Thyroid gland (tissue), 4 donors: ENCODE data around the gene APEX1. TPM values are rescaled to one million over a fixed set of nuclear protein-coding genes. Genes with fewer than 3 reads are reported as not detected.

Source experiments
- DNase-seq, 2 donors: peaks; one replicate each; pipeline ENCODE4 v3.0.0-alpha.2; 2019
- H3K27ac ChIP-seq, 3 donors: fragments of 200-600 bp; sonication (generic); 1 replicate in 2 of 3; 2 replicates in 1 of 3; pipeline ENCODE4 v1.5.1; 2016 to 2019; ENCODE audit warnings: mild to moderate bottlenecking in 1 of 3, moderate library complexity in 1 of 3
- H3K27me3 ChIP-seq: fragments of 200-600 bp; sonication (generic); one replicate; pipeline ENCODE4 v1.5.1; 2019
- H3K36me3 ChIP-seq, 2 donors: fragments of 200-600 bp; sonication (generic); one replicate each; pipeline ENCODE4 v1.5.1; 2016 to 2019
- H3K4me1 ChIP-seq, 2 donors: fragments of 200-600 bp; sonication (generic); one replicate each; pipeline ENCODE4 v1.5.1; 2017 to 2019
- H3K4me3 ChIP-seq, 3 donors: fragments of 200-600 bp; sonication (generic); replicated peaks in 1 of 3; 1 replicate in 2 of 3; 2 replicates in 1 of 3; pipeline ENCODE4 v1.5.1; 2016; ENCODE audit warnings: mild to moderate bottlenecking in 1 of 3
- H3K9me3 ChIP-seq: fragments of 200-600 bp; sonication (generic); one replicate; pipeline ENCODE4 v1.5.1; 2017
- CTCF ChIP-seq, 6 experiments: fragments of 200-600 bp in 3 of 6; fragments of 450-650 bp in 3 of 6; sonication (generic) in 3 of 6; IDR thresholded peaks; one replicate each; pipeline ENCODE4 v1.5.1; 2016 to 2019; ENCODE audit warnings: antibody characterized with exemption in 6 of 6, mild to moderate bottlenecking in 2 of 6, inconsistent platforms in 1 of 6, moderate library complexity in 1 of 6
- POLR2A ChIP-seq, 2 donors: fragments of 450-650 bp; IDR thresholded peaks; one replicate each; pipeline ENCODE4 v1.6.1; 2017; ENCODE audit warnings: antibody characterized with exemption in 2 of 2, mild to moderate bottlenecking in 2 of 2, moderate library complexity in 1 of 2
- WGBS, 2 donors: methylation state at CpG; one replicate each; pipeline ENCODE4 v1.1.5; 2017; 5-methylcytosine and 5-hydroxymethylcytosine counted together
- intact Hi-C: fragments of 100-400 bp; cut with DNase I; formaldehyde crosslinking; loops from one replicate; pipeline ENCODE4 v1.15.1; 2023
- total RNA-seq, 4 donors: library from RNA; depleted of rRNA; stranded (reverse); fragments of >200 nt; gene quantifications; one replicate each; pipeline ENCODE4 v1.2.3, GENCODE V29; 2016

Gene APEX1
- total RNA-seq, 4 donors from 2014 or later, result 133 to 179 (median 142) TPM

DNA sequence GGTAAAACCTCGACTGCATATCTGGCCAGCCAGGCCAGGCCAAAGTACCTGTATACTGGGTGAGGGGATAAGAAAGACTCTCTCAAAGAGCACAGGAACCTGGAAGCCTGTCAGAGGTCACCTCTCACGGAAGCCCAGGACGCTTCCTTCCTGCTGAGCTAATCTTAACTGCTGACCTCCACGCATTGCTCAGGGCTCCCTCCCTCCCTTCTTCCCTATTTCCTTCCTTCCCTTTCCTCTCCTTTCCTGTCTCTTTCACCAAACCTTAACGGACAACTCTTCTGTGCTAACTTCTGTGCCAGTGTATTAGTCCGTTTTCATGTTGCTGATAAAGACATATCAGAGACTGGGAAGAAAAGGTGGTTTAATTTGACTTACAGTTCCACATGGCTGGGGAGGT lies 35.5 kb downstream of the APEX1 start:
- no peak for DNase-seq
- peaks cover 7 to 15% of the 10 kb centered on the region in 2 donors for H3K4me1 ChIP-seq
- no peaks in the 10 kb centered on the region for H3K9me3 ChIP-seq
- H3K27ac ChIP-seq, result no peak overlapping the region
- no peaks in the 10 kb centered on the region for H3K36me3 ChIP-seq
- intact Hi-C loops, result no loop called here
- no peak overlapping the region for H3K4me3 ChIP-seq
- no peak for TF ChIP-seq CTCF (IDR thresholded peaks at IDR 0.05)
- TF ChIP-seq POLR2A (IDR thresholded peaks at IDR 0.05), result no peak
- no peaks in the 10 kb centered on the region for H3K27me3 ChIP-seq
- 72 to 74% methylated on average over 6 of the region's 6 CpGs for WGBS, 2 donors

- Histone ChIP-seq H3K4me1 (peaks cover 7 to 15% of the 10 kb centered on the region in 2 donors), H3K27ac (no peak overlapping the region), H3K9me3 (no peaks in the 10 kb centered on the region), H3K4me3 (no peak overlapping the region), H3K27me3 (no peaks in the 10 kb centered on the region), H3K36me3 (no peaks in the 10 kb centered on the region)
- 86 to 94% methylated on average over 4 of the region's 4 CpGs for WGBS, 2 donors
- TF ChIP-seq POLR2A (IDR thresholded peaks at IDR 0.05), result no peak
- TF ChIP-seq CTCF (IDR thresholded peaks at IDR 0.05), result no peak
- DNase-seq, result no peak
- intact Hi-C loops, result no loop called here
Observed at GRCh38 chr14:20492486-20492885, 37.5 kb downstream of the APEX1 start.

- 38 to 83% methylated on average over 2 of the region's 2 CpGs for whole genome bisulfite sequencing, 2 donors
- Histone ChIP-seq H3K4me3 (no peak overlapping the region), H3K27ac (no peak overlapping the region), H3K4me1 (peaks cover 7 to 14% of the 10 kb centered on the region in 2 donors), H3K27me3 (no peaks in the 10 kb centered on the region), H3K9me3 (no peaks in the 10 kb centered on the region), H3K36me3 (no peaks in the 10 kb centered on the region)
- intact Hi-C loops, result no loop called here
- TF ChIP-seq POLR2A (IDR thresholded peaks at IDR 0.05), result no peak
- no peak for TF ChIP-seq CTCF (IDR thresholded peaks at IDR 0.05)
- no peak for DNase-seq
Observed at GRCh38 chr14:20493634-20494033, 38.6 kb downstream of the APEX1 start.

- no peaks in the 10 kb centered on the region for H3K4me1 ChIP-seq
- intact Hi-C loops, result no loop called here
- no peak overlapping the region for H3K4me3 ChIP-seq
- no peaks in the 10 kb centered on the region for H3K9me3 ChIP-seq
- no peaks in the 10 kb centered on the region for H3K36me3 ChIP-seq
- H3K27me3 ChIP-seq, result no peaks in the 10 kb centered on the region
- no peak for DNase-seq
- WGBS, 2 donors, result 81 to 82% methylated on average over 8 of the region's 8 CpGs
- no peak for TF ChIP-seq POLR2A (IDR thresholded peaks at IDR 0.05)
- H3K27ac ChIP-seq, result no peak overlapping the region
Observed at GRCh38 chr14:20494935-20495766, 40.1 kb downstream of the APEX1 start.

- Histone ChIP-seq H3K27ac (no peak overlapping the region), H3K4me3 (no peak overlapping the region), H3K4me1 (no peaks in the 10 kb centered on the region), H3K27me3 (no peaks in the 10 kb centered on the region), H3K9me3 (no peaks in the 10 kb centered on the region), H3K36me3 (no peaks in the 10 kb centered on the region)
- TF ChIP-seq CTCF (IDR thresholded peaks at IDR 0.05) (no peak), POLR2A (IDR thresholded peaks at IDR 0.05) (no peak)
- 71 to 75% methylated on average over 2 of the region's 2 CpGs for WGBS, 2 donors
- intact Hi-C loops, result no loop called here
- DNase-seq, result no peak
Observed at GRCh38 chr14:20498622-20499021, 43.6 kb downstream of the APEX1 start.
